ENCODE measurements around the gene SKIL. TPM values are rescaled to one million over a fixed set of nuclear protein-coding genes. Genes with fewer than 3 reads are reported as not detected.
"Not testable (repeated sequence)": the region's sequence is repeated elsewhere in the genome, so short reads cannot be mapped to it uniquely, and the experiment has no call there.

Gene SKIL
- total RNA-seq: 39.2 TPM

DNA sequence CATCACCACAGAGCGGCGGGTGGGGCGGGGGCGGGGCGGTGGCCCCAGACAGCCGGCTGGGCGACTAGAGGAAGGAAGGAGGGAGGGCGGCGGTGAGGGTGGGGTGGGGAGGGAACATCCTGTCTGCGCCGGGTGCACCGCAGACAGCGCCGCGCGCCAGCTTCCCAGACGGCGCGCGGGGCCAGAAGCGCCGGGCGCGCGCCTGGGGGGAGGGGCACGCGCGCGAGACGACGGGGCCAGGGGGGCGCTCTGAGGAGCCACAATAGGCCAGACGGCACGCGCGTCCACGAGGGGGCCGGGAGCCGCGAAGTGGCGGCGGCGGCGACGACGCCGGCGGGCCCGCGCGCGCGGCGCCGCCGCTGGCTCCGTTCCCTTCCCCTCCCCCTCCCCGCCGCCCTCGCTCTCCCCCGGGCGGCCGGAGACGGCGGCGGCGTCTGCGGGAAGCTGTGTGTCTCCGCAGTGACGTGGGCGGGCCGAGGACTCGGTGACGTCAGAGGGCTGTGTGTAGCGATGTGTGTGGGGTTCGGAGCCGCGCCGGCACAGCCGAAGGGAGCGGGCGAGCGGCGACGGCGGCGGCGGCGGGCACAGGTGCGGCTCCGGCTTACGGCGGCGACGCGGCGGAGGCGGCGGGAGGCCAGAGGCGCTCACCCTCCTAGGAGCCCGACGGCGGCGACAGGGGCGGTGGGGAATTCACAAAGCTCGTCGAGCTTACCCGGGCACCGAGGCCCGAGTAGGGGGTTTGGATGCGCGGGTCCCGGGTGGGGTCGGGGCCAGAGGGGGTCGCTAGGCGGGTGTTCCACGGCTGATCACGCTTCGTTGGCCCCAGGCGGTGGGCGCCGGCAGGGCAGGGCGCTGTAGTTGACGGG, at the start of gene SKIL:
Gene SKIL, plus strand, starts transcription at position 540 of the 866 bp plus-strand sequence. CDS start 2,617 bp downstream, outside the sequence.
- DNase-seq (ENCODE audit: low spot score): peak; percentile 98

DNA sequence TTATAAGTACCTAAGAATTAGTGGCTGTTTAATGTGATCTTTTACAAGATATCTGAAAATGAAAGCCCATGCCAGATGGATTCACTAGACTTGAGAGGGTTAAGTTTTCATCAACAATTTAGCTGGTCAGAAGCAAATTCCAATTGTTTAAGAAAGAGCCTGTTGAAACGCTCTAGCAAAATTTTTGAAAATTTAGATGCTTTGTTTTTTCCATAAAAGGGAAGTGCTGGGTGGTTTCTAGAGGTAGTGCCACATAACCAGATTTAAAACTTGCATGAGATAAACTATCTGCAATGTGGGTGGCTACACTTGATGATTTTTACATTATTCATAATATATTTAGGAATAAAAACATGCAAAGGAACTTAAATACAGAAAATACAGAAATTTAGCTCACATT, 48.5 kb upstream of the SKIL start:
- DNase-seq (ENCODE audit: low spot score): no peak

- DNase-seq (ENCODE audit: low spot score): no peak
Measured at GRCh38 chr3:170317954-170318353, 39.6 kb upstream of the SKIL start.

DNA sequence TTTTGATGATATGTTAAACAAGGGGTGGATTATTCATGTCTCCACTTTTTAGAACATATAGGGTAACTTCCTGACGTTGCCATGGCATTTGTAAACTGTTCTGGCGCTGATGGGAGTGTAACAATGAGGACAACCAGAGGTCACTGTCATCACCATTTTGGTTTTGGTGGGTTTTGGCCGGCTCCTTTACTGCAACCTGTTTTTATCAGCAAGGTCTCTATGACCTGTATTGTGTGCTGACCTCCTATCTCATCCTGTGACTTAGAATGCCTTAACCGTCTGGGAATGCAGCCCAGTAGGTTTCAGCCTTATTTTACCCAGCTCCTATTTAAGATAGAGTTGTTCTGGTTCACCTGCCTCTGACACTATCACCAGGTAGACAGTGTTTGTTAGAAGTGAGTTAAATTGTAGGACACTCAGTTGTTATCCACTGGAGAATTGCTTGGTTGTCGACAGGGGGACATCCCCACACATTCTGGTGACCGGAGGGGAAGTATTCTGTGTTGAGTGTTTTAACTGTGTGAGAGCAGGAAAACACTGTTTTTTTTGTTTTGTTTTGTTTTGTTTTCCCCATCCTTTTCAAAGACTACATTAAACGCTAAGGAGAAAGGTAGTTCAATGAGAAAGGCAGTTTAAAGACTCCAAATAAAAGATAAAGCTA, 36.9 kb upstream of the SKIL start:
- DNase-seq (ENCODE audit: low spot score): no peak

GRCh38 chr3:170321321-170322034, 36.0 kb upstream of the SKIL start:
- no peak for DNase-seq (ENCODE audit: low spot score)

- no peak for DNase-seq (ENCODE audit: low spot score)
Measured at GRCh38 chr3:170322566-170323269, 34.8 kb upstream of the SKIL start.

- no peak for DNase-seq (ENCODE audit: low spot score)
Measured at GRCh38 chr3:170323331-170323730, 34.2 kb upstream of the SKIL start.

DNA sequence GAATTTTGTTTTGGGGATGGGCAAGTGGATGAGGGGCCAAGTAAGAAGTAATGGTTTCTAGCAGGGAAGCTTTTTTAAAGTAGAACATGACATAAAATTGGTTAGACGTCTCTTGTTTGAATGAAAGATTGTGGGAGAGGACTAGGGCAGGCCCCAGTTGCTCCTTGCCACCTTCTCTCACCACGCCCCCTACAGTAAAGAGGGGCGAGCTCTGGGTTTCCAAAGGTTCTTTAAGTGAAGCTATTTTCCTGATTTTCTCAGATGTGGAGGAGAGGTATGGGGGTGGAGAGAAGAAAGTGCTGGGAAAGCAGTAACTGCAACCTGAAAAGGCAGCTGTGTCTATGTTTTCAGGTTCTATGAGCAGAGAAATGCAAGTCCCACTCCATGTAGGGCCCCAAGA, 32.6 kb upstream of the SKIL start:
- no peak for DNase-seq (ENCODE audit: low spot score)

DNA sequence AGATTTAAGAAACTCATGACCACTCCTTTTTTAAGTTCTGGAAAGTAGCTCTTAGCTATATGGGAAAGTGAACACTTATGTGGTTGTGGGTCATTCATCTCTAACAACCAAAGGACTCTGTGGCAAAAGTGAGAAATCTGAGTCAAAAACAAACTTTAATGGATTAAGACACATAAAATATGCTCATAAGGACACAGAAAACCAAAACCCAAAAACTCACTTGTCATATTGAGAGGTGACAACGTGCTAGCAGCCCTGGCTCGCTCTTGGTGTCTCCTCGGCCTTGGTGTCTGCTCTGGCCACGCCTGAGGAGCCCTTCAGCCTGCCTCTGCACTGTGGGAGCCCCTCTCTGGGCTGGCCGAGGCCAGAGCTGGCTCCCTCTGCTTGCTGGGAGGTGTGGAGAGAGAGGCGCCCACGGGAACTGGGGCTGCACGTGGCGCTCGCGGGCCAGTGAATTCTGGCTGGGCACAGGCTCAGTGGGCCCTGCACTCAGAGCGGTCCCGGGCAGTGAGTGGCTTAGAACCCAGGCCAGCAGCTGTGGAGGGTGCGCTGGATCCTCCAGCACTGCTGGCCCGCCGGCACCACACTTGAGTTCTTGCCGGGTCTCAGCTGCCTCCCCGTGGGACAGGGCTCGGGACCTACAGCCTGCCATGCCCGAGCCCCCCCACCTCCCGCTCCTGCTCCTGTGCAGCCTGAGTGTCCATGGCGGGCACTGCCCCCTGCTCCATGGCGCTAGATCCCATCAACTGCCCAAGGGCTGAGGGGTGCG, 30.3 kb upstream of the SKIL start:
- no peak for DNase-seq (ENCODE audit: low spot score)

- DNase-seq (ENCODE audit: low spot score): not testable (repeated sequence)
Measured at GRCh38 chr3:170327868-170328548, 29.5 kb upstream of the SKIL start.

DNA sequence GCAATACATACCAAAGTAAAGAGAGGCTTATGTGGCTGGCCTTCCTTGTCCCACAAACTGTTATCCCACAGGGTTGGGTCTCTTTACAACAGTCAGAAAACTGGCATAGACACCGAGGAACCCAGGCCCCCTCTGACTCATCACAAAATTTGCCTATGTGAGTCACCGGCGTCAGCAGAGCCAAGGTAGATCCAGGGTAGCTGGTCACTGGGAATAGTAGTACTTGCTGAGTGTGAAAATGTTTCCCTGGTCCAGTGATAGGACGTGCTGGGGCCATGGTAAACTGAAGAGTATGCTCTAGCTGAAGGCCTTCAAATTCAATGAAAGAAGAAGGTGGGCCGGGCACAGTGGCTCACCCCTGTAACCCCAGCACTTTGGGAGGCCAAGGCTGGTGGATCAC, 27.1 kb upstream of the SKIL start:
- no peak for DNase-seq (ENCODE audit: low spot score)

- DNase-seq (ENCODE audit: low spot score): peak; percentile 82
Measured at GRCh38 chr3:170331143-170331542, 26.4 kb upstream of the SKIL start.

DNA sequence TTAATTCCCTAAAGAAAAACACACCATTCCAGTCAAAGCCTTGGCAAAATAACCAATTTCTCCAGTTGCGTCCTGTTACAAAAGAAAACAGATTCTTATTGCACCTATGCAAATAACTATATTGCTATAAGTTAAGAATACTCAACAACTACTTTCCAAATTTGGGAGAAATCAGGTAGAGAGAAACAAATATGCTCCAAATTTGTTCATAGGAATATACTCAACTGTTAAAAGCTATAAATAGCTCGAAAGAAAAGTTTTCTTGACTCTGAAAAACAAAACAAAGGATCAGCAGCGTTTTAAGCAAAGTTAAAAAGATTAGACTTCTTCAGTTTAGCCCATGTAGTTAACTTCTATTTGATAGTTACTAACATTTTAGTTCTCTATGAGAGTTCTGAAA, 20.1 kb upstream of the SKIL start:
- DNase-seq (ENCODE audit: low spot score): no peak

DNA sequence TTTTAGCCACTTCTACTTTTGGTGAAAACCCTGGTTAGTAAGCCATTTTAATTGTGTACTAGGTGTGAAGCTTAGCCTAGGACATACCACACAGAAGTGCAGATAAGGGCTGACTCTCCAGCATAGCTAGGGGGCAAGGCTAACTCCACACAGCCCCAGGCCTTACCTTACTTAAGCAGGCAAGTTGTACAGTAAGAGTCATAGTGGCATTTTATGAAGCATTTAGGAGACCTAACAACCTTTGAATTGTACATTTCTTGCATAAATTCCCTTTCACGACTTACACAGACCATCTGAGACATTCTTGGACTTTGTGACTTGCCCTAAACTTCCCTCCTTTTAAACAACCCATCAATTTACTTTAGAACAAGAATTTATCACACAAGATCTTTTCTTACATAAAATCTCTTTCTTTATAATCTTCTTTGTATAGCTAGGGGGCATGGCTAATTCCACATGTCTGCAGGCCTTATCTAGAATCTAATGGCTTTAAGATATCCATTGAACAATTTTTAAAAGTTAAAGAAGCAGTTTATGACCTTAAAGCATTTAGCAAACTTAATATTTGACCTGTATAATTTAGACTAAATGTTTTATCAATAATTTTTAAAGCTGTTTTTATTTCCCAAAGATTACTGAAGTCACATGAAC, 18.7 kb upstream of the SKIL start:
- DNase-seq (ENCODE audit: low spot score): no peak

- DNase-seq (ENCODE audit: low spot score): not testable (repeated sequence)
Measured at GRCh38 chr3:170342273-170342672, 15.2 kb upstream of the SKIL start.

DNA sequence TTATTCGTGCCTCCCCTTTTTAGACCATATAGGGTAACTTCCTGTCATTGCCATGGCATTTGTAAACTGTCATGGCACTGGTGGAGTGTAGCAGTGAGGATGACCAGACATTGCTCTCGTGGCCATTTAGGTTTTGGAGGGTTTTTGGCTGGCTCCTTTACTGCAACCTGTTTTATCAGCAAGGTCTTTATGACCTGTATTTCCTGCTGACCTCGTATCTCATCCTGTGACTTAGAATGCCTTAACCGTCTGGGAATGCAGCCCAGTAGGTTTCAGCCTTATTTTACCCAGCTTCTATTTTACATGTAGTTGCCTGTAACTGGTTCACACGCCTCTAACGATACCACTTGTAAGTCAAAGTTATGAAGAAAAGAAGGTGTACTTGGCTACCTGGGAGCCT, 13.7 kb upstream of the SKIL start:
- DNase-seq (ENCODE audit: low spot score): not testable (repeated sequence)

- no peak for DNase-seq (ENCODE audit: low spot score)
Measured at GRCh38 chr3:170344971-170345370, 12.5 kb upstream of the SKIL start.

DNA sequence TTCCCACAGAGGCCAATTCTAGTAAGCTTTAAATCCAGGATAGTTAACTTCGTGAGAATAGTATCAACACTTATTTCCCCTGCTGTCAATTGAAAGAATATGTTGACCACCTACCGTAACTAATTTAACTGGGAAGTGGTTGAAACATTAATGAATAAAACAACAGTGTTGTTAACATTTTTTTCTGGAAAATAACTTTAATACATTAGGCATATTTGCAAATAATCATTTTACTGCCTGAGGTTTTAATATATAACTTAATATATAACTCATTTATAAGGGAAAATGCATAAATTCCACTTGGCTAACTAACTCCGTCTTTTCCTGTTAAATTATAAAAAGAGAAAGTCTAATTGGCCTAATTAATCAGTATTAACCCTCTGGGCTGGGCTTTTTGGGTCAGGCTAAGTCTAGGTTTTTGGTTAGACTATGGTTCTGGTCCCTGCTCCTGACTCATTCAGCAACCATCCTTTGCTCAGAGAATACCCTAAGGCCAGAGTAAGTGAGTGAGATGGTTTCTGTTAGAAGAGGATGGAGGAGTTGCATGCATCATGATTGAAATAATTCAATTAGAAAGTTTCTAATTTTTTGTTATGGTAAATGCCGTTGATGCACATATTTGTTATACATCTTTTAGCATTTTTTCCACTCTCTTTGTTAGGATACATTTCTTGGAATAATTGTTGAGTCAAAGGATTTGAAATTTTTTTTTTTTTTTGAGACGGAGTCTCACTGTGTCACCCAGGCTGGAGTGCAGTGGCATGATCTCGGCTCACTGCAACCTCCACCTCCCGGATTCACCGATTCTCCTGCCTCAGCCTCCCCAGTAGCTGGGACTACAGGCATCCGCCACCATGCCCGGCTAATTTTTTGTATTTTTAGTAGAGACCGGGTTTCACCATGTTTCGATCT, 10.8 kb upstream of the SKIL start:
- DNase-seq (ENCODE audit: low spot score): no peak

All from mucosa of gallbladder (tissue), 1 donor.